ENCODE results near the gene TMEM175.

The TMEM175 gene

DNA sequence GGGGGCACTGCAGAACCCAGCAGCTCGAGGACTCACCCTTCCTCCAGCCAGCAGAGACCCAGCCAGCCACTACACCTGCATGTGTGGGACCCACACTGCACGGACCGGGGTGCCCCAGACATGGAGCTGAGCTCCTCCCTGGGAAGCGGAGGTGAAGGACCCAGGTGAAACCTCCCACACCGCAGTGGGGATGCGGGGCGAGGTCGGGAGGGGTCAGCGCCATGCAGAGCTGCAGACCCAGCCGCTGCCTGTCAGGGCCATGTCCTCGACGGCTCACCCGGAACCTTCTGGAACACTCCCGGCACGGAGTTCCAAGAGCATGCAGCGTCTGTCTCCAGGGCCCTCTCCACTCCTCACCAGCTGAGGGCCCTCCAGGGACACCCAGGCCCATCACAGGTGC is 42.7 kb upstream of the TMEM175 start:
- no peak overlapping the region for H3K4me2 ChIP-seq (ENCODE audit: low read depth, low read length, poor library complexity, severe bottlenecking)

DNA sequence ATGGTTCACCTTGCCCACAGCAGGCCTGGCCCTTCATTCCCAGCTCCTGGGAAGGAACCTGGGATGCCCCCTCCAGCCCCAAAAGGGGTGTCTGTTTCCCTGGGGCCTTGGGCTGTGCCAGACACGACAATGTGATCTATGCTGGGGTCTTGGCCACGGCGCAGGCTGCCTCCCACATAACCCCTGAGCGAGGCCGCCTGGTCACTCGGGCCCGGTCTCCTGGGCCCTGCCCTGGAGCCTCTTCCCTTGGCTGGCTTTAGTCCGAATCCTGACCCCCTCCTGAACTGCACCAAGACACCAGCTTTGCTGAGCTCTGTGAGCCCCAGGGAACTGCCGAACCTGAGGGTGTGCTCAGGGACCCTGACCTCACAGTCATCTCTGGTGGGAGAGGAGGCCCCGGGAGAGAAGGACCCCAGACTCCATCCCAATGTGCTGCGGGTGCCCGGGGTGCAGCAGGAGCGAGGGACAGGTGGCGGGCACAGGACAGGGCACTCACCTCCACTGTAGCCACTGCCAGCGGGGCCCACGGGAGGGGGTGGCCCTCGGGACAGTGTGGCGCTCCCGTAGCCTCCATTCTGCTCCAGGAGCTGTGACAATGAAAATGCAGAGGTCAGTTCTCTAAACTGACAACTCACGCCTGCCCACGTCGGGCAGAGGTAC is 42.1 kb upstream of the TMEM175 start:
- H3F3A ChIP-seq (ENCODE audit: low read depth), result no peaks in the 10 kb centered on the region
- no peak overlapping the region for H3K9ac ChIP-seq (ENCODE audit: low read depth, low read length, poor library complexity, severe bottlenecking)
- H3K4me2 ChIP-seq (ENCODE audit: low read depth, low read length, poor library complexity, severe bottlenecking), result no peak overlapping the region
- no peak for TF ChIP-seq EZH2phosphoT487 (IDR thresholded peaks at IDR 0.05; ENCODE audit: borderline replicate concordance)
- TF ChIP-seq, protein P1, sequence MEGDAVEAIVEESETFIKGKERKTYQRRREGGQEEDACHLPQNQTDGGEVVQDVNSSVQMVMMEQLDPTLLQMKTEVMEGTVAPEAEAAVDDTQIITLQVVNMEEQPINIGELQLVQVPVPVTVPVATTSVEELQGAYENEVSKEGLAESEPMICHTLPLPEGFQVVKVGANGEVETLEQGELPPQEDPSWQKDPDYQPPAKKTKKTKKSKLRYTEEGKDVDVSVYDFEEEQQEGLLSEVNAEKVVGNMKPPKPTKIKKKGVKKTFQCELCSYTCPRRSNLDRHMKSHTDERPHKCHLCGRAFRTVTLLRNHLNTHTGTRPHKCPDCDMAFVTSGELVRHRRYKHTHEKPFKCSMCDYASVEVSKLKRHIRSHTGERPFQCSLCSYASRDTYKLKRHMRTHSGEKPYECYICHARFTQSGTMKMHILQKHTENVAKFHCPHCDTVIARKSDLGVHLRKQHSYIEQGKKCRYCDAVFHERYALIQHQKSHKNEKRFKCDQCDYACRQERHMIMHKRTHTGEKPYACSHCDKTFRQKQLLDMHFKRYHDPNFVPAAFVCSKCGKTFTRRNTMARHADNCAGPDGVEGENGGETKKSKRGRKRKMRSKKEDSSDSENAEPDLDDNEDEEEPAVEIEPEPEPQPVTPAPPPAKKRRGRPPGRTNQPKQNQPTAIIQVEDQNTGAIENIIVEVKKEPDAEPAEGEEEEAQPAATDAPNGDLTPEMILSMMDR (conservative IDR thresholded peaks at IDR 0.05; ENCODE audit: low read length), result no peak
- H3K9me2 ChIP-seq (replicated peaks; ENCODE audit: low read depth, low read length), result no peaks in the 10 kb centered on the region
- no peaks in the 10 kb centered on the region for H3K79me2 ChIP-seq (ENCODE audit: insufficient read depth, low read length)
- no peaks in the 10 kb centered on the region for H4K20me1 ChIP-seq (ENCODE audit: insufficient read depth, low read length, poor library complexity, severe bottlenecking)
- no peaks in the 10 kb centered on the region for H3K4me1 ChIP-seq (ENCODE audit: insufficient read depth, low read length, poor library complexity, severe bottlenecking)
- no peak overlapping the region for H3K4me3 ChIP-seq (ENCODE audit: low read length, poor library complexity, severe bottlenecking)
- no peaks in the 10 kb centered on the region for H3K27me3 ChIP-seq (ENCODE audit: insufficient read depth, low read length, poor library complexity, severe bottlenecking)
- no peak overlapping the region for H2AFZ ChIP-seq (ENCODE audit: low read length)
- no peaks in the 10 kb centered on the region for H3K9me3 ChIP-seq (ENCODE audit: insufficient read depth, low read depth, low read length)
- H3K36me3 ChIP-seq (ENCODE audit: insufficient read depth, low read length), result peaks cover 49% of the 10 kb centered on the region; the same call in 1 of the 2 replicates

More for the DNA sequence above, 42.7 kb upstream of the TMEM175 start:
- H4K20me1 ChIP-seq (ENCODE audit: insufficient read depth, low read length, poor library complexity, severe bottlenecking), result no peaks in the 10 kb centered on the region
- H3K4me1 ChIP-seq (ENCODE audit: insufficient read depth, low read length, poor library complexity, severe bottlenecking), result no peaks in the 10 kb centered on the region
- H3K9me2 ChIP-seq (replicated peaks; ENCODE audit: low read depth, low read length), result no peaks in the 10 kb centered on the region
- H3K27me3 ChIP-seq (ENCODE audit: insufficient read depth, low read length, poor library complexity, severe bottlenecking), result no peaks in the 10 kb centered on the region
- no peaks in the 10 kb centered on the region for H3K9me3 ChIP-seq (ENCODE audit: insufficient read depth, low read depth, low read length)
- H3K4me3 ChIP-seq (ENCODE audit: low read length, poor library complexity, severe bottlenecking), result no peak overlapping the region
- H3K9ac ChIP-seq (ENCODE audit: low read depth, low read length, poor library complexity, severe bottlenecking), result no peak overlapping the region
- H3K79me2 ChIP-seq (ENCODE audit: insufficient read depth, low read length), result no peaks in the 10 kb centered on the region
- no peak overlapping the region for H2AFZ ChIP-seq (ENCODE audit: low read length)
- peaks cover 46% of the 10 kb centered on the region; the same call in 1 of the 2 replicates for H3K36me3 ChIP-seq (ENCODE audit: insufficient read depth, low read length)
- no peak for TF ChIP-seq EZH2phosphoT487 (IDR thresholded peaks at IDR 0.05; ENCODE audit: borderline replicate concordance)
- TF ChIP-seq, protein P1 (conservative IDR thresholded peaks at IDR 0.05; ENCODE audit: low read length), result no peak
- H3F3A ChIP-seq (ENCODE audit: low read depth), result no peaks in the 10 kb centered on the region

DNA sequence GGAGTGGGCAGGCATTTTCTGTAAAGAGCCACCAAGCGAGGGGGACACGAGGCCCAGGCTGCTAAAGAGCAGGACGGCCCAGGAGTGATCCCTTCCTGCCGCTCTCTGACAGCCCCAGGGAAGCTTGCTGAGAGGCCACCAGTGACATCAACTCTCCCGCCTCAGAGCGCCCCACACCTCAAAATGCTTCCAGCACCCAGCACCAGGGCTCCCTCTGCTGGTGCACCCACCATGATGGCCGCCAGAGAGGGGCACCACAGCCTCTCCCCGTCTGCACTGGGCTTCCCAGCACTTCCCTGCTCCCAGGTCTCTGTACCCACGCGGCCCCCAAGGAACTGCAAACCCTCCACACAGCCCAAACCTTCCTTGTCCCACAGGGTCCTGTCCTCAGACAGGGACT is 40.5 kb upstream of the TMEM175 start:
- Histone ChIP-seq H3K36me3 (ENCODE audit: insufficient read depth, low read length) (peaks cover 64% of the 10 kb centered on the region; the same call in 1 of the 2 replicates), H3K4me1 (ENCODE audit: insufficient read depth, low read length, poor library complexity, severe bottlenecking) (no peaks in the 10 kb centered on the region), H3K4me3 (ENCODE audit: low read length, poor library complexity, severe bottlenecking) (no peak overlapping the region), H4K20me1 (ENCODE audit: insufficient read depth, low read length, poor library complexity, severe bottlenecking) (no peaks in the 10 kb centered on the region), H3K9me3 (ENCODE audit: insufficient read depth, low read depth, low read length) (no peaks in the 10 kb centered on the region), H3K4me2 (ENCODE audit: low read depth, low read length, poor library complexity, severe bottlenecking) (no peak overlapping the region), H2AFZ (ENCODE audit: low read length) (no peak overlapping the region), H3K9me2 (replicated peaks; ENCODE audit: low read depth, low read length) (no peaks in the 10 kb centered on the region), H3F3A (ENCODE audit: low read depth) (no peaks in the 10 kb centered on the region), H3K9ac (ENCODE audit: low read depth, low read length, poor library complexity, severe bottlenecking) (no peak overlapping the region), H3K79me2 (ENCODE audit: insufficient read depth, low read length) (no peaks in the 10 kb centered on the region), H3K27me3 (ENCODE audit: insufficient read depth, low read length, poor library complexity, severe bottlenecking) (no peaks in the 10 kb centered on the region)
- TF ChIP-seq, protein P1 (conservative IDR thresholded peaks at IDR 0.05; ENCODE audit: low read length), result peak; percentile 58
- TF ChIP-seq EZH2phosphoT487 (IDR thresholded peaks at IDR 0.05; ENCODE audit: borderline replicate concordance), result no peak

Data from Loucy (cell line).